Adrenal gland (tissue), 12 donors: ENCODE data around the gene GCN1. TPM values are rescaled to one million over a fixed set of nuclear protein-coding genes. Genes with fewer than 3 reads are reported as not detected.
A peak's percentile ranks its signal among the peaks of the same experiment; 100 is the strongest.

ENCODE experiments used
- DNase-seq, 7 donors: peaks; one replicate each; pipeline ENCODE4 v3.0.0-alpha.2; 2019 to 2020
- H3K27ac ChIP-seq, 5 donors: fragments of 200-600 bp; sonication (generic) in 4 of 5; 1 replicate in 3 of 5; 2 replicates in 2 of 5; pipeline versions ENCODE4 v1.5.1 to v1.8.0; 2016 to 2020; ENCODE audit warnings: mild to moderate bottlenecking in 1 of 5
- H3K27me3 ChIP-seq: fragments of 200-600 bp; 2 replicates; pipeline ENCODE4 v1.8.0; 2021
- H3K36me3 ChIP-seq, 2 donors: fragments of 200-600 bp; replicated peaks in 1 of 2; 1 replicate in 1 of 2; 2 replicates in 1 of 2; pipeline versions ENCODE4 v1.5.1 to v1.8.0; 2018 to 2022
- H3K4me1 ChIP-seq, 2 donors: fragments of 200-600 bp; replicated peaks in 1 of 2; 1 replicate in 1 of 2; 2 replicates in 1 of 2; pipeline versions ENCODE4 v1.5.1 to v1.8.0; 2018 to 2021
- H3K4me3 ChIP-seq, 4 donors: fragments of 200-600 bp; sonication (generic) in 3 of 4; one replicate each; pipeline ENCODE4 v1.5.1; 2016 to 2018
- H3K9me3 ChIP-seq, 3 donors: fragments of 200-600 bp; sonication (generic) in 1 of 3; replicated peaks in 1 of 3; 1 replicate in 2 of 3; 2 replicates in 1 of 3; pipeline versions ENCODE4 v1.5.1 to v1.8.0; 2016 to 2021
- POLR2A ChIP-seq, 2 donors: fragments of 450-650 bp; IDR thresholded peaks; one replicate each; pipeline ENCODE4 v1.6.1; 2017; ENCODE audit warnings: antibody characterized with exemption in 2 of 2, mild to moderate bottlenecking in 2 of 2, moderate library complexity in 1 of 2
- WGBS, 4 donors: extraction: QIAGEN DNeasy Blood & Tissue Kit in 2 of 4; methylation state at CpG; one replicate each; pipeline versions ENCODE4 v1.1.5 to v1.1.7; 2013 to 2017; 5-methylcytosine and 5-hydroxymethylcytosine counted together
- intact Hi-C, 2 donors: fragments of 100-400 bp; cut with DNase I; formaldehyde crosslinking; loops; one replicate each; pipeline versions ENCODE4 v1.14.1 to v1.15.0; 2022 to 2023
- microRNA-seq, 3 donors: library from miRNA; unstranded; fragments of <30 nt; microRNA quantifications; one replicate each; pipeline ENCODE4, GENCODE V29; 2017 to 2020
- polyA plus RNA-seq, 3 donors: library from polyadenylated mRNA; stranded (reverse); fragments of 200-250 nt in 2 of 3; fragments of 350-450 nt in 1 of 3; fragmentation: Illumina TruSeq in 1 of 3; extraction: RNeasy Lipid Tissue Mini Kit (QIAGEN cat#74804) in 1 of 3; gene quantifications; one replicate each; pipeline ENCODE4 v1.2.3, GENCODE V29; 2013 to 2014
- small RNA-seq, 2 donors: library from RNA; depleted of rRNA; stranded (forward); fragments of <200 nt; gene quantifications; one replicate each; pipeline ENCODE3, GENCODE V24; 2016
- total RNA-seq, 9 donors: library from RNA; depleted of rRNA in 4 of 9; stranded (reverse); fragments of >200 nt in 4 of 9; fragments of 120-200 nt in 1 of 9; fragmentation: NEBNext Ultra II Directional in 1 of 9; extraction: Animal tissue kit (Norgen Biotek cat#: 25700) in 1 of 9; gene quantifications; one replicate each; pipeline versions ENCODE4 v1.1.0 to v1.2.4, GENCODE V29; 2013 to 2023
- TF ChIP-seq, protein P1 (sequence below), 6 experiments: fragments of 450-650 bp in 4 of 6; fragments of 200-600 bp in 2 of 6; sonication (generic) in 1 of 6; IDR thresholded peaks; 1 replicate in 5 of 6; 2 replicates in 1 of 6; pipeline versions ENCODE4 v1.5.1 to v1.8.0; 2016 to 2021; ENCODE audit warnings: antibody characterized with exemption in 6 of 6, mild to moderate bottlenecking in 2 of 6, moderate library complexity in 1 of 6
- donor health status: healthy with polysubstance abuse.
- donor health status: Bipolar disorder and iron deficiency.
- donor health status: DM: yes; HTN: yes; CAD: no.
- donor health status: DM: no; HTN: no; CAD: no.
- donor health status: DM: no; HTN: no; CAD: no.
- donor health status: DM: yes; HTN: yes; CAD: no.

Gene GCN1
- total and polyA plus RNA-seq, 12 donors, result 22.0 to 98.5 (median 46.5) TPM

DNA sequence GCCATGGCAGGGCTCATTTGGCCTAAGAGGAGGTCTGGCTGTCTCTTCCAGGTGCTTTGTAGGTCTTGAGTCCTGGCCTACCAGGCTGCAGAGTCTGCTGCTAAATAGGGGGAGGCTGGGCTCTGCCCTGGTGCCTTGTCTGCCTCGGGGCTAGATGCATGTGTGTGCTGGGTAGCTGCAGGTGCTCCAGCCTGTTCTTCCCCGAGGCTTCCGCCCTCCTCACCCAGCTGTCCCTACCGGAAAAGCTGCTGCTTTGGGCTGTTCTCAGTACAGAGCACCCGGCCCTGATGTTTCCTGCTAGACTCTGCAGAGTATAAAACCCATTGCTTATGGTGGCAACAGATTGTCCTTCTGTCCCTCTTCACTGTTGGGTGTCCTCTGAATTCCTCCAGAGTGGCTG lies 115.6 kb downstream of the GCN1 start:
- TF ChIP-seq POLR2A (IDR thresholded peaks at IDR 0.05), result no peak
- TF ChIP-seq, protein P1, sequence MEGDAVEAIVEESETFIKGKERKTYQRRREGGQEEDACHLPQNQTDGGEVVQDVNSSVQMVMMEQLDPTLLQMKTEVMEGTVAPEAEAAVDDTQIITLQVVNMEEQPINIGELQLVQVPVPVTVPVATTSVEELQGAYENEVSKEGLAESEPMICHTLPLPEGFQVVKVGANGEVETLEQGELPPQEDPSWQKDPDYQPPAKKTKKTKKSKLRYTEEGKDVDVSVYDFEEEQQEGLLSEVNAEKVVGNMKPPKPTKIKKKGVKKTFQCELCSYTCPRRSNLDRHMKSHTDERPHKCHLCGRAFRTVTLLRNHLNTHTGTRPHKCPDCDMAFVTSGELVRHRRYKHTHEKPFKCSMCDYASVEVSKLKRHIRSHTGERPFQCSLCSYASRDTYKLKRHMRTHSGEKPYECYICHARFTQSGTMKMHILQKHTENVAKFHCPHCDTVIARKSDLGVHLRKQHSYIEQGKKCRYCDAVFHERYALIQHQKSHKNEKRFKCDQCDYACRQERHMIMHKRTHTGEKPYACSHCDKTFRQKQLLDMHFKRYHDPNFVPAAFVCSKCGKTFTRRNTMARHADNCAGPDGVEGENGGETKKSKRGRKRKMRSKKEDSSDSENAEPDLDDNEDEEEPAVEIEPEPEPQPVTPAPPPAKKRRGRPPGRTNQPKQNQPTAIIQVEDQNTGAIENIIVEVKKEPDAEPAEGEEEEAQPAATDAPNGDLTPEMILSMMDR (IDR thresholded peaks at IDR 0.05), result no peak
- H3K27me3 ChIP-seq, result no peaks in the 10 kb centered on the region
- H3K4me1 ChIP-seq, result no peaks in the 10 kb centered on the region
- H3K27ac ChIP-seq, result no peak overlapping the region
- peak in 1 of 7 donors; percentile 51 for DNase-seq
- 78 to 88% (median 82%) methylated on average over 5 of the region's 5 CpGs; no CpG with 5 or more reads in 1 of the 4 donors for WGBS, 4 donors
- intact Hi-C loops, result no loop called here
- H3K36me3 ChIP-seq, result no peaks in the 10 kb centered on the region
- no peaks in the 10 kb centered on the region for H3K9me3 ChIP-seq
- H3K4me3 ChIP-seq, result no peak overlapping the region

DNA sequence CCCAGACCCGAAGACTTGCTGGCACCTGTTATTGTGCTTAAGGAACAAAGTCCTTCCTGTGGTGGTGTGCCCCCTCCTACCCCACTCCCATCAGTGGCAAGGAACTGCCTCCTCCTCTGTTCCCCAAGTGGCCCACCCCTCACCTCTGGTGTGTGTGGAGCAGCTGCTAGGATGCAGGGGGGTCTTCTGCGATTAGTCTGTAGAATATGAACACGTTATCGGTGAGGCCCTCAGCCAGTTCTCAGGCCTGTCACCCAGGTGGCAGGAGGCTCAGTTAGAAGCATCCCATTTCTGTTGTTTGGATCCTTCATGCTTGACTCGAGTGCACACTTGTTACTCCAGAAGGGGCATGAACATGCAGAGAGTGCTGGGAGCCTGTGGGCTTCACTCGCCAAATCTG lies 117.3 kb downstream of the GCN1 start:
- Histone ChIP-seq H3K27me3 (no peaks in the 10 kb centered on the region), H3K4me3 (no peak overlapping the region), H3K4me1 (no peaks in the 10 kb centered on the region), H3K27ac (no peak overlapping the region), H3K36me3 (no peaks in the 10 kb centered on the region), H3K9me3 (no peaks in the 10 kb centered on the region)
- intact Hi-C loops, result no loop called here
- WGBS, 4 donors, result 92 to 98% (median 95%) methylated on average over 6 of the region's 6 CpGs
- DNase-seq, result no peak
- no peak for TF ChIP-seq POLR2A (IDR thresholded peaks at IDR 0.05)
- TF ChIP-seq, protein P1 (IDR thresholded peaks at IDR 0.05), result no peak

Small RNA genes within 50 kb of the gene (microRNA-seq; reads per million reads assigned to microRNA genes)
- gene MIR4498, result 0.38 to 1.3 (median 0.85) reads per million in 3 donors

Small RNA genes within 50 kb of the gene (small RNA-seq; reads per million reads assigned to genes)
- 0 reads per million in 2 donors for gene MIR4498

Other genes starting within 250 kb of the GCN1 start
- 1 to 10 TPM in 7 of 9 donors, under 1 TPM in 2; 0.35 to 4.9 (median 1.5) TPM for gene BICDL1, start 205.5 kb downstream of the GCN1 start, total RNA-seq
- gene BICDL1, start 205.5 kb downstream of the GCN1 start, polyA plus RNA-seq, result 10 to 100 TPM in 1 of 3 donors, 1 to 10 TPM in 2; 3.1 to 24.0 (median 5.2) TPM
- 10 to 100 TPM; 18.1 to 49.5 (median 32.6) TPM for gene RAB35, start 78.0 kb downstream of the GCN1 start, total RNA-seq
- 10 to 100 TPM; 13.5 to 30.6 (median 20.5) TPM for gene RAB35, start 78.0 kb downstream of the GCN1 start, polyA plus RNA-seq
- gene RPLP0, start 6.4 kb upstream of the GCN1 start, total RNA-seq, result 1,000 to 10,000 TPM; 1,495 to 3,084 (median 1,836) TPM
- gene RPLP0, start 6.4 kb upstream of the GCN1 start, polyA plus RNA-seq, result 1,000 to 10,000 TPM; 1,257 to 2,060 (median 2,032) TPM
- 100 to 1,000 TPM in 4 of 9 donors, 10 to 100 TPM in 5; 12.5 to 156 (median 66.5) TPM for gene PXN, start 71.0 kb upstream of the GCN1 start, total RNA-seq
- 100 to 1,000 TPM in 2 of 3 donors, 10 to 100 TPM in 1; 79.9 to 142 (median 123) TPM for gene PXN, start 71.0 kb upstream of the GCN1 start, polyA plus RNA-seq
- gene RNU4-2, start 97.2 kb upstream of the GCN1 start, total RNA-seq, result 1,000 to 10,000 TPM in 5 of 9 donors, under 1 TPM in 4; under 0.01 to 8,354 (median 4,817) TPM
- gene RNU4-2, start 97.2 kb upstream of the GCN1 start, polyA plus RNA-seq, result not detected
- gene RNU4-1, start 98.5 kb upstream of the GCN1 start, total RNA-seq, result 1,000 to 10,000 TPM in 5 of 9 donors, under 1 TPM in 3, not detected in 1; under 0.01 to 4,330 (median 1,627) TPM
- not detected for gene RNU4-1, start 98.5 kb upstream of the GCN1 start, polyA plus RNA-seq
- gene SIRT4, start 107.6 kb upstream of the GCN1 start, total RNA-seq, result 10 to 100 TPM in 2 of 9 donors, 1 to 10 TPM in 7; 1.9 to 16.8 (median 7.4) TPM
- gene SIRT4, start 107.6 kb upstream of the GCN1 start, polyA plus RNA-seq, result 1 to 10 TPM; 2.9 to 5.1 (median 3.6) TPM
- gene PLA2G1B, start 133.1 kb upstream of the GCN1 start, total RNA-seq, result 10 to 100 TPM in 1 of 9 donors, 1 to 10 TPM in 7, not detected in 1; 1.3 to 17.2 (median 4.9) TPM
- 10 to 100 TPM in 1 of 3 donors, 1 to 10 TPM in 2; 4.0 to 18.7 (median 4.9) TPM for gene PLA2G1B, start 133.1 kb upstream of the GCN1 start, polyA plus RNA-seq
- gene MSI1, start 174.4 kb upstream of the GCN1 start, total RNA-seq, result 10 to 100 TPM in 3 of 9 donors, 1 to 10 TPM in 5, under 1 TPM in 1; 0.87 to 24.2 (median 6.9) TPM
- 1 to 10 TPM in 2 of 3 donors, under 1 TPM in 1; 0.88 to 8.8 (median 6.6) TPM for gene MSI1, start 174.4 kb upstream of the GCN1 start, polyA plus RNA-seq
- gene COX6A1, start 243.4 kb upstream of the GCN1 start, total RNA-seq, result 1,000 to 10,000 TPM in 1 of 9 donors, 100 to 1,000 TPM in 8; 378 to 1,017 (median 716) TPM
- gene COX6A1, start 243.4 kb upstream of the GCN1 start, polyA plus RNA-seq, result 1,000 to 10,000 TPM in 1 of 3 donors, 100 to 1,000 TPM in 2; 504 to 1,577 (median 661) TPM